Thyroid gland (tissue), 4 donors: ENCODE results near the gene IL17B.

Experiments used
- POLR2A ChIP-seq, 2 donors: fragments of 450-650 bp; IDR thresholded peaks; one replicate each; pipeline ENCODE4 v1.6.1; 2017; ENCODE audit warnings: antibody characterized with exemption in 2 of 2, mild to moderate bottlenecking in 2 of 2, moderate library complexity in 1 of 2
- TF ChIP-seq, protein P1 (sequence below), 6 experiments: fragments of 200-600 bp in 3 of 6; fragments of 450-650 bp in 3 of 6; sonication (generic) in 3 of 6; IDR thresholded peaks; one replicate each; pipeline ENCODE4 v1.5.1; 2016 to 2019; ENCODE audit warnings: antibody characterized with exemption in 6 of 6, mild to moderate bottlenecking in 2 of 6, inconsistent platforms in 1 of 6, moderate library complexity in 1 of 6

DNA sequence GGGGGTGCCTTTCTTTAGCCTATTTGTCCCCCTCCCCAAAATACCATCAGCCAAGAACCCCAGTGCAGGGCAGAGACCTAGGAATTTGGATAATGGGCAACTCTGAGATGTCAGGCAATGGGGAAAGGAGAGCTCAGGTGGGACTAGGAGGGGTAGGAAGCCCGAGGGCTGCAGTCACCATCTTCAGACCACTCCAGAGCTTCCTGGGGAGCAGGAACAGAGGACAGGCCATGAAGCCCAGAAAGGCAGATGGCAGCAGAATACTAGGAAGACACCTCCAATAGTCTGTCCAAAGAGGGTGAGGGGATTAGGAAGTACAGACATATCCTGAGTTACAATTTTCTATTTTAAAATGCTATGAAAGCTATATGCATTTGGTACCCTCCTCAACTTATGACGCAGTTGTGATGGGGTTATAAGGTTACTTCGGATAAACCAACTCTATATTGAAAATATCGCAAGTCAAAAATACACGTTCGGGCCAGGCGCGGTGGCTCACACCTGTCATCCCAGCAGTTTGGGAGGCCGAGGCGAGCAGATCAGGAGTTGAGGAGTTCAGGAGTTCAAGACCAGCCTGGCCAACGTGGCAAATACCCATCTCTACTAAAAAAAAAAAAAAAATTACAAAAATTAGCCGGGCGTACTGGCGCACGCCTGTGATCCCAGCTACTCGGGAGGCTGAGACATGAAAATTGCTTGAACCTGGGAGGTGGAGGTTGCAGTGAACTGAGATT, 34.6 kb upstream of the IL17B start:
- TF ChIP-seq, protein P1, sequence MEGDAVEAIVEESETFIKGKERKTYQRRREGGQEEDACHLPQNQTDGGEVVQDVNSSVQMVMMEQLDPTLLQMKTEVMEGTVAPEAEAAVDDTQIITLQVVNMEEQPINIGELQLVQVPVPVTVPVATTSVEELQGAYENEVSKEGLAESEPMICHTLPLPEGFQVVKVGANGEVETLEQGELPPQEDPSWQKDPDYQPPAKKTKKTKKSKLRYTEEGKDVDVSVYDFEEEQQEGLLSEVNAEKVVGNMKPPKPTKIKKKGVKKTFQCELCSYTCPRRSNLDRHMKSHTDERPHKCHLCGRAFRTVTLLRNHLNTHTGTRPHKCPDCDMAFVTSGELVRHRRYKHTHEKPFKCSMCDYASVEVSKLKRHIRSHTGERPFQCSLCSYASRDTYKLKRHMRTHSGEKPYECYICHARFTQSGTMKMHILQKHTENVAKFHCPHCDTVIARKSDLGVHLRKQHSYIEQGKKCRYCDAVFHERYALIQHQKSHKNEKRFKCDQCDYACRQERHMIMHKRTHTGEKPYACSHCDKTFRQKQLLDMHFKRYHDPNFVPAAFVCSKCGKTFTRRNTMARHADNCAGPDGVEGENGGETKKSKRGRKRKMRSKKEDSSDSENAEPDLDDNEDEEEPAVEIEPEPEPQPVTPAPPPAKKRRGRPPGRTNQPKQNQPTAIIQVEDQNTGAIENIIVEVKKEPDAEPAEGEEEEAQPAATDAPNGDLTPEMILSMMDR (IDR thresholded peaks at IDR 0.05) = no peak
- no peak for TF ChIP-seq POLR2A (IDR thresholded peaks at IDR 0.05)
